ENCODE data around the gene RPS21. TPM values are rescaled to one million over a fixed set of nuclear protein-coding genes. Genes with fewer than 3 reads are reported as not detected.

RPS21 gene
- 2,418 and 4,004 TPM in 2 replicates for total RNA-seq (2014; rRNA removed; shearing (Covaris generic))
- polyA plus RNA-seq (2015; cell fraction: cytosol; rRNA removed), result 4,730 and 10,179 TPM in 2 replicates
- 1,191 and 1,926 TPM in 2 replicates for polyA plus RNA-seq (2015; cell fraction: nucleus; rRNA removed)

- peak; percentile 91 for DNase-seq (ENCODE audit: low read depth)
These were observed at the start of gene RPS21 for GRCh38 chr20:62386383-62387218. Gene RPS21 (plus strand): TSS chr20:62387103. CDS start chr20:62387339, 236 bp downstream.

- no peak for DNase-seq (ENCODE audit: low read depth)
These were observed 49.2 kb upstream of the RPS21 start for GRCh38 chr20:62337558-62338293.

- DNase-seq (ENCODE audit: low read depth), result no peak
These were observed 48.6 kb upstream of the RPS21 start for GRCh38 chr20:62338294-62338620.

GRCh38 chr20:62339647-62340062 is 47.2 kb upstream of the RPS21 start:
- DNase-seq (ENCODE audit: low read depth), result no peak

- no peak for DNase-seq (ENCODE audit: low read depth)
These were observed 44.0 kb upstream of the RPS21 start for GRCh38 chr20:62342910-62343309.

- DNase-seq (ENCODE audit: low read depth), result no peak
These were observed 42.8 kb upstream of the RPS21 start for GRCh38 chr20:62344092-62344491.

DNA sequence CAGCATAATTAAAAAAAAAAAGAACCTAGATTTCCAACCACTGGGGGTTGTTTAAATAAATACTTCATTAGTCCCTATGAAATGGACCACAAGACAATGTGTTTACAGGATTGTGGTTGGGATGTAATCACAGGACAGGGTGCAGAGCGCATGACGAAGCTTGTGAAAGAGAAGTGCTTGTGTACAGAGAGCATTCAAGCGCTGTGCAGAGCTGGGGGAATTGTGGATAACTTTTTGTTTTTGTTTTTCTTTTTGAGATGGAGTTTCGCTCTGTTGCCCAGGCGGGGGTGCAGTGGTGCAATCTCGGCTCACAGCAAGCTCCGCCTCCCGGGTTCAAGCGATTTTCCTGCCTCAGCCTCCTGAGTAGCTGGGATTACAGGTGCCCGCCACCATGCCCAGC is 42.1 kb upstream of the RPS21 start:
- DNase-seq (ENCODE audit: low read depth), result no peak

GRCh38 chr20:62345681-62346370 is 41.1 kb upstream of the RPS21 start:
- no peak for DNase-seq (ENCODE audit: low read depth)

GRCh38 chr20:62346398-62347150 is 40.3 kb upstream of the RPS21 start:
- no peak for DNase-seq (ENCODE audit: low read depth)

DNA sequence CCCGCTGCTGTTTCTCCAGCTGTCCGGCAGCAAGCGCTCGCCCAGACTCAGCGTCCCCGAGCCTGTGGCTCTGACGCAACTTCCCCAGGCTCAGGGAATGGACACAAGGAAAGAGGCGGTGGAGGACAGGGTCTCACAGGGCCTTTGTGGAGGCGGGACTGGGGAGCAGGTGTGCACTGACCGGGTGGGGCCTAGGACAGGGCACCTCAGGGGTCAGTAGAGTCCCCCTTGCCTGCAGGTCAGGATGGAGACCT is 39.8 kb upstream of the RPS21 start:
- DNase-seq (ENCODE audit: low read depth), result no peak

DNA sequence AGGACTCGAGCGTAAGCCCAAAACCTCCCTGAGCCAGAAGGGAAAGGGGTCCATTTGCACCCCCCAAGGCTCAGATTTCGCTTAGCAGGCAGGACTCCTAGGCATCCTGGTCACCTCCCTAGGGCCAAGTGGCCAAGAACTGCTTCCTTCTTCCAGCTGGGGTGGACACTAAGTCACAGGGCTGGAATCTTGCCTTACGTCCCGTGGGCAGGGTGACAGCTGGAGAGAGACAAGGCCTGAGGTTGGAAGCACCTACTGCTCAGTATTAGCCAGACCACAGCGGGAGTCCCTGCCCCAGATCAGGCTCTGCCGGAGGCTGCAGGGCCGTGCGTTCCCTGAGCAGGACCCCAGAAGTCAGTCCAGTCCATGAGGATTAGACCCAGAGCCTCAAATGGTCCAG is 39.5 kb upstream of the RPS21 start:
- DNase-seq (ENCODE audit: low read depth), result no peak

DNA sequence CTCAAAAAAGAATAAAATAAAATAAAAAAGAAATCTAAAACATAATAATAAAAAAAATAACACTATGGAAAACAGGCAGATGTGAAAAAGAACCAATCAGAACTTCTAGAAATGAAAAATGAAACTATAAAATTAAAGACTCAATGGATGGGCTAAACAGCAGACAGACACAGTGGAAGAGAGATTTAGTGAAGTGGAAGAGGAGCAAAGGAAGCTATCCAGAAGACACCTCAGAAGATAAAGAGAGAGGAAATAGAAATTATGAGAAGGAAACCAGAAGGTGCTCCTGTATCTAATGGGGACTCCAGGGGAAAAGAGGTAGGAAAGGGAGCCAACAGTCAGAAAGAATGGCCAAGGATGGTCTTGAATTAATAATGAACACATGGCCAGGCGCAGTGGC is 38.3 kb upstream of the RPS21 start:
- no peak for DNase-seq (ENCODE audit: low read depth)

- DNase-seq (ENCODE audit: low read depth), result no peak
These were observed 37.3 kb upstream of the RPS21 start for GRCh38 chr20:62349556-62350097.

GRCh38 chr20:62350098-62350628 is 36.7 kb upstream of the RPS21 start:
- peak; percentile 60 for DNase-seq (ENCODE audit: low read depth)

DNA sequence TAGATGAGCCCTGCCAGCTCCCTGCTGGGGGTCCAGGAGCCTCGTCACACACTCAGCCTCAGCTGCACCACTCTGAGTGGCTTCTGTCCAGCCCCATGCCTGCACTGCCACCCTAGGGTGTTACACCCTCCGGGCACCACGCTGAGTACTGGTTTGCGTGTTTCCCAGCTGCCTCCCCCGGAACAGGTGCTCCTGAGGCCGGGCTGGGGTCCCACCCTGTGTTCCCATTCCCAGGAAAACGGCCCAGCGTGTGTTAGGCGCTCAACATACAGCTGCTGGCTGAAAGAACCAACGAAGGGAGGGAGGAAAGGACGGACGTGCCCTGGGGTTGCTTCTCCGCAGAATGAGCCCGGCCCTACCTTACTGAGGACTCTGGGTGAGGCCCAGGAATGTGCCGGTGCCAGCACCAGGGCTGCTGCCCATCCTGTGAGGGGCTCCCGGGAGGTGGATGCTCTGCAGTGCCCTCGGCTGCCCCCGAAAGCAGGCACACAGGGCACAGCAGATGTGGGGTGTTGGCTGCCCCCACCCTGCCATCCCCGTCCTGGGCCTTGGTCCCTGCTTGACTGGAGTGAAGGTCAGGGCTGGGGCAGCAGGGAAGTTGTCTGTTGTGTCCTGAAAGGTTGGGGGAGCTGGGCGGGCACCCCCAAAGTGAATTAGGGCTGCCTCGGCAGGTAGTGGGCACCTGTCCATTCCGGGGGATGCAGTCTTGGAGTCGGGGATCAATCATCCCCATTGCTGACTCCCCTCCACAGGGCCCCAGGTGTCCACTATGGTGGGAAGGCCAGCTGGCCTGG is 36.1 kb upstream of the RPS21 start:
- no peak for DNase-seq (ENCODE audit: low read depth)

DNA sequence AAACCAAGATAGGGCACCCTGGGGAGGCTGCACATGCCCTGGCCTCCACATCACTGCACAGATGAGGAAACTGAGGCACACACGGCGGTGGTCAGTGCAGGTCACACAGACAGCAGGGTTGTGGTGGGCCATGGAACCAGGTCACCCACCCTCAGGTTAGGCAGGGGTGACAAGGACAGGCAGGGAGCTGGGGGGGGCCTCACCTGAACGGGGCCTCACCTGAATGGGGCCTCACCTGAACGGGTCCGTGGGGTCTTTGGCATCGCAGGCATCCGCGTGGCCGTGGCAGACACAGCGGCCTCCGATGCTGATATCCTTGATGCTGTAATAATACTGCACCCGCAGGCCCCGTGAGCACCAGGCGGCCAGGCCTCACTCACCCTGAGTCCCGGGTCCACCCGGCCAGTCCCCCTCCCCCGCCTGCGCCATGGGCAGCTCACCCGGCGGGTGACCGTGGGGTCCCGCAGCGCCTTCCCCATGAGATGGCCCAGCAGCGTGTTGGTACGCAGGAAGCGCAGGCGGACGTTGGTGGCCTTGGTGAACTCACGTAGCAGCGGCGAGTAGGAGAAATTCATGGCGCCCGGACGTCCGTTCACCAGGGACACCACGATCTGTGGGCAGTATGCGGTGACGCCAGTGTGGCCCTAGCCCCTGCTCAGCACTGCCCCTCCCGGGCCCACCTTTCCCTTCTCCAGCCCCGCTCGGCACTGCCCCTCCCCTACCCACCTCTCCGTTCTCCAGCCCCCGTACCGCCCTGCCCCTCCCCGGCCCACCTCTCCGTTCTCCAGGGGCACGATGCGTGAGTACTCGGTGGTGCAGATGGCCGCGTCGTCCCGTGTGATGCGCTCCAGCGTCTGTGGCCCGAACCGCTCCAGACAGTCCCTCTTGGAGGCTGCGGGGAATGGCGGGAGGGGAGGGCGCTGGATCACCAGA is 35.2 kb upstream of the RPS21 start:
- no peak for DNase-seq (ENCODE audit: low read depth)

- no peak for DNase-seq (ENCODE audit: low read depth)
These were observed 34.3 kb upstream of the RPS21 start for GRCh38 chr20:62352402-62353288.

All from HT1080 (cell line).